Smooth muscle cell (in vitro differentiated cells): Measurements from ENCODE around the gene AGAP1. TPM values are rescaled to one million over a fixed set of nuclear protein-coding genes. Genes with fewer than 3 reads are reported as not detected.

Experiments
- DNase-seq: peaks from one replicate; lab custom pipeline; 2025; ENCODE audit not compliant: unreplicated experiment; lab: John Stamatoyannopoulos, UW
- H2AFZ ChIP-seq: fragments of 200-600 bp; sonication (generic); 2 replicates; pipeline ENCODE4 v1.6.0; 2016; ENCODE audit warnings: antibody characterized with exemption, low read depth, mild to moderate bottlenecking
- H3F3A ChIP-seq: fragments of 200-600 bp; sonication (generic); 2 replicates; pipeline ENCODE4 v1.6.0; 2017; ENCODE audit warnings: antibody characterized with exemption, low read depth
- H3K27ac ChIP-seq: fragments of 200-600 bp; sonication (generic); 2 replicates; pipeline ENCODE4 v1.5.1; 2016; ENCODE audit warnings: low read depth, mild to moderate bottlenecking
- H3K27me3 ChIP-seq: fragments of 200-600 bp; sonication (generic); 2 replicates; pipeline ENCODE4 v1.6.1; 2016; ENCODE audit warnings: low read depth, mild to moderate bottlenecking
- H3K36me3 ChIP-seq: fragments of 200-600 bp; sonication (generic); 2 replicates; pipeline ENCODE4 v1.5.1; 2016; ENCODE audit warnings: low read depth
- H3K4me1 ChIP-seq: fragments of 200-600 bp; sonication (generic); 2 replicates; pipeline ENCODE4 v1.5.1; 2016; ENCODE audit warnings: low read depth
- H3K4me2 ChIP-seq: fragments of 200-600 bp; sonication (generic); 2 replicates; pipeline ENCODE4 v1.6.0; 2016; ENCODE audit warnings: mild to moderate bottlenecking
- H3K4me3 ChIP-seq: fragments of 200-600 bp; sonication (generic); 2 replicates; pipeline ENCODE4 v1.5.1; 2016; ENCODE audit warnings: mild to moderate bottlenecking
- H3K79me2 ChIP-seq: fragments of 200-600 bp; sonication (generic); 2 replicates; pipeline ENCODE4 v1.6.0; 2016; ENCODE audit warnings: low read depth, mild to moderate bottlenecking
- H3K9ac ChIP-seq: fragments of 200-600 bp; sonication (generic); 2 replicates; pipeline ENCODE4 v1.6.0; 2016; ENCODE audit warnings: low read depth
- H3K9me3 ChIP-seq: fragments of 200-600 bp; sonication (generic); replicated peaks from 2 replicates; pipeline ENCODE4 v1.5.1; 2016; ENCODE audit warnings: low read depth
- H4K20me1 ChIP-seq: fragments of 200-600 bp; sonication (generic); 2 replicates; pipeline ENCODE4 v1.6.0; 2016; ENCODE audit warnings: low read depth
- WGBS: methylation state at CpG from one replicate; pipeline ENCODE4 v1.1.7; 2016; ENCODE audit warnings: low lambda C conversion rate; 5-methylcytosine and 5-hydroxymethylcytosine counted together
- polyA plus RNA-seq: library from polyadenylated mRNA; unstranded; fragments of >200 nt; fragmentation: Nextera tagmentation; extraction: Ambion mirVana; gene quantifications from 2 replicates; pipeline ENCODE4 v1.2.1, GENCODE V29; 2016
- total RNA-seq: library from RNA; depleted of rRNA; stranded (reverse); fragments of >200 nt; gene quantifications from 2 replicates; pipeline ENCODE4 v1.2.3, GENCODE V29; 2014
- TF ChIP-seq, protein P1 (sequence below): fragments of 200-600 bp; sonication (generic); IDR thresholded peaks from 2 replicates; pipeline ENCODE4 v1.5.1; 2017; ENCODE audit warnings: borderline replicate concordance, mild to moderate bottlenecking, antibody characterized with exemption; ENCODE audit not compliant: insufficient read depth, poor library complexity, severe bottlenecking

Gene AGAP1
- total and polyA plus RNA-seq, 2 experiments from 2014 or later, result 3.9 to 9.8 TPM

DNA sequence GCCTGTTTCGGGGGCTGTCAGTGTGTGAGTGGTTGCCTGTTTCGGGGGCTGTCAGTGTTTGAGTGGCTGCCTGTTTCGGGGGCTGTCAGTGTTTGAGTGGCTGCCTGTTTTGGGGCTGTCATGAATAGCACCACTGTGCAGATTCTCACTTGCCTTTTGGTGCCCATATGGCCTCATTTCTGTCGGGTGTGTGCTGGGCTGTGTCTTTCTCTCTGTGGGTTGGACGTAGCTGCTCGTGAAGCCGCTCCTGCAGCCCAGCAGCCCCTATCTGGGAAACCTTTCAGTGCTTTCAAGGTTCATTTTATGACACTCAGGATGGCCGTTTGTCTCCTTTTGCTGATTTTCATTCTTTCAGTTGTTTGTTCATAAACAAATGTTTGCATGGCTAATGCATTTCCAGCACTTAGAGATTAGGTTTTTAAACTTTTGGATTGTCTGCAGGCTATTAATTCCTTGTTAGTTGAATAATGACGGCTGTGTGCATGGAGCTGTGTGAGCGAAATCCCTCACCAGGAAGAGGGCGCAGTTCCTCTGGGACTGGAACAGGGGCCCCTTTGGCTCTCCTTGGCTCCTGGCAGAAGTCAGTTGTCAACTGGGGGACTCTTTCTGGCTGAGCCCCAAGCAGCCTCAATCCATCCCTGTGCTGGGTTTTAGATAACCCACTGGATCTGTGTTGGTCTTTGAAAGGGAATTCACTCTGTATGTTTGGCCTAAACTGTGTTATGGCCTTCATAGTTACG lies 10.8 kb downstream of the AGAP1 start:
- no peaks in the 10 kb centered on the region for H3K36me3 ChIP-seq
- no peaks in the 10 kb centered on the region for H3K9me3 ChIP-seq
- TF ChIP-seq, protein P1, sequence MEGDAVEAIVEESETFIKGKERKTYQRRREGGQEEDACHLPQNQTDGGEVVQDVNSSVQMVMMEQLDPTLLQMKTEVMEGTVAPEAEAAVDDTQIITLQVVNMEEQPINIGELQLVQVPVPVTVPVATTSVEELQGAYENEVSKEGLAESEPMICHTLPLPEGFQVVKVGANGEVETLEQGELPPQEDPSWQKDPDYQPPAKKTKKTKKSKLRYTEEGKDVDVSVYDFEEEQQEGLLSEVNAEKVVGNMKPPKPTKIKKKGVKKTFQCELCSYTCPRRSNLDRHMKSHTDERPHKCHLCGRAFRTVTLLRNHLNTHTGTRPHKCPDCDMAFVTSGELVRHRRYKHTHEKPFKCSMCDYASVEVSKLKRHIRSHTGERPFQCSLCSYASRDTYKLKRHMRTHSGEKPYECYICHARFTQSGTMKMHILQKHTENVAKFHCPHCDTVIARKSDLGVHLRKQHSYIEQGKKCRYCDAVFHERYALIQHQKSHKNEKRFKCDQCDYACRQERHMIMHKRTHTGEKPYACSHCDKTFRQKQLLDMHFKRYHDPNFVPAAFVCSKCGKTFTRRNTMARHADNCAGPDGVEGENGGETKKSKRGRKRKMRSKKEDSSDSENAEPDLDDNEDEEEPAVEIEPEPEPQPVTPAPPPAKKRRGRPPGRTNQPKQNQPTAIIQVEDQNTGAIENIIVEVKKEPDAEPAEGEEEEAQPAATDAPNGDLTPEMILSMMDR, result no peak
- DNase-seq, result no peak
- peaks cover 43% of the 10 kb centered on the region for H3K4me1 ChIP-seq
- no peak overlapping the region for H3K4me3 ChIP-seq
- H2AFZ ChIP-seq, result no peak overlapping the region
- H3K27ac ChIP-seq, result peak overlapping the region; percentile 3
- WGBS, result 54% methylated on average over 12 of the region's 12 CpGs
- no peak overlapping the region for H3K9ac ChIP-seq
- H3K4me2 ChIP-seq, result peak overlapping the region; percentile 46
- H3K27me3 ChIP-seq, result no peaks in the 10 kb centered on the region
- H3F3A ChIP-seq, result peaks cover 4% of the 10 kb centered on the region
- H3K79me2 ChIP-seq, result peaks cover 73% of the 10 kb centered on the region
- H4K20me1 ChIP-seq, result peaks cover 96% of the 10 kb centered on the region

DNA sequence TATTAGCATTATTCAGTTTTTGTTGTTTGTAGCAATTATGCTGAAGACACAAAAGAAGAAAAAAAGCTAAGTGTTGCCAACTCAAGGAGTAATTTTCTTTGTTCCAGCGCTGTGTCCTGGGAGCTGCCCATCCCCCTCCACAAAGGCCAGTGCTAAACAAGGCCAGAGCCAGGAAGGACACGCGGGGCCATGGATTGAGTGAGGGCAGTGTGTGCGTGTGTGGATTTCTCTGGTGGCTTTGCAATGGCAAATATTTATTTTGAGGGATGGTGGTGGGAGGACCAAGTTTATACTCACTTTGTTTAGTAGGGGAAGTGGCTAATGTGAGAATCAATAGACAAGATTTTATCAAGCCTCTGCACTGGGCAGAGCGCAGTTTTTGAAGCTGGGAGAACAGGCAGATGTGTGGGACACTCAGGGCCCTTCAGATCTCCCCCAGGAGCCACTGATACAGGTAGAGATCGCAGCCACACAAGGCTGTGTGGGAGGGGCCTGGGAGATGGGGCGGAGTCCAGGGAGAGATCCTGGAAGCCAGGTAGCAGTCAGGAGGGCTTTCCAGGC lies 11.4 kb downstream of the AGAP1 start:
- Histone ChIP-seq H3K4me2 (peak overlapping the region; percentile 46), H3K27me3 (no peaks in the 10 kb centered on the region), H3K79me2 (peaks cover 73% of the 10 kb centered on the region), H3K4me1 (peaks cover 43% of the 10 kb centered on the region), H4K20me1 (peaks cover 96% of the 10 kb centered on the region), H3K4me3 (no peak overlapping the region), H3K9ac (no peak overlapping the region), H3K9me3 (no peaks in the 10 kb centered on the region), H3K27ac (peak overlapping the region; percentile 3), H3F3A (peaks cover 4% of the 10 kb centered on the region), H3K36me3 (no peaks in the 10 kb centered on the region), H2AFZ (no peak overlapping the region)
- WGBS, result 45% methylated on average over 7 of the region's 7 CpGs
- DNase-seq, result no peak
- TF ChIP-seq, protein P1, result no peak

DNA sequence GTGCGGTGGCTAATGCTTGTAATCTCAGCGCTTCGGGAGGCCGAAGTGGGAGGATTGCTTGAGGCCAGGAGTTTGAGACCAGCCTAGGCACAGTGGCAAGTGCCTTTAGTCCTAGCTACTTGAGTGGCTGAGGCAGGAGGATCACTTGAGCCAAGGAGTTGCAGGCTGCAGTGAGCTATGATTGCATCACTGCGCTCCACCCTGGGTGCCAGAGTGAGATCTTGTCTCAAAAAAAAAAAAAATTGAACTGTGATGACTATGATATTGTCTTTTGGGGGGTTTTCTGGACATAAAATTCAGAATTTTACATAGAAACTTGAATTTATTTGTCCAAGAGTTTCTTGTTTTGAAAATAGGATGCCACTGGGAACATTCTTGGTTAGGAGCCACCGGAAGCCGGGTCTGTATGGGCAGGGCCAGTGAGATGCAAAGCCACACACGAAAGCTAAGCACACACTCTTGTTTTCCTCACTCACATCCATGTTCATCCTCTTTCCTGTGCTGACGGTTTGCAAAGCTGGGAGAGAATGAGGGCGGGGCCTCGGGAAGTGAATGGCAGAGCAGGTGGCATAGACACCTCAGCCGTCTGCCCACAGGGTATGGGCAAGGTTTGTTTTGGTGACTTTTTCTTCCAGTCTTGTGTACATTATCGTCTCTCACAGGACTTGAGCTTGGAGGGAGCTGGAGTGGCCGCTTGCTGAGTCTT lies 12.6 kb downstream of the AGAP1 start:
- no peak overlapping the region for H2AFZ ChIP-seq
- peaks cover 73% of the 10 kb centered on the region for H3K79me2 ChIP-seq
- H3K4me1 ChIP-seq, result peaks cover 36% of the 10 kb centered on the region
- H3K27ac ChIP-seq, result no peak overlapping the region
- TF ChIP-seq, protein P1, result no peak
- no peaks in the 10 kb centered on the region for H3K36me3 ChIP-seq
- H3K4me3 ChIP-seq, result no peak overlapping the region
- H4K20me1 ChIP-seq, result peaks cover 96% of the 10 kb centered on the region
- 94% methylated on average over 14 of the region's 14 CpGs for WGBS
- H3K9me3 ChIP-seq, result no peaks in the 10 kb centered on the region
- no peaks in the 10 kb centered on the region for H3F3A ChIP-seq
- H3K27me3 ChIP-seq, result no peaks in the 10 kb centered on the region
- no peak overlapping the region for H3K4me2 ChIP-seq
- no peak for DNase-seq
- no peak overlapping the region for H3K9ac ChIP-seq
